Endothelial cell of umbilical vein (primary cell): ENCODE data around the gene SNCA. TPM values are rescaled to one million over a fixed set of nuclear protein-coding genes. Genes with fewer than 3 reads are reported as not detected.

Experiments
- BruUV-seq: library from RNA; stranded (reverse); fragments of 400-500 nt; replicated peaks from 2 replicates; lab custom pipeline; 2021; lab: Mats Ljungman, UMichigan
- CTCF ChIA-PET: fragments of 300-600, 350-600 bp; sonication (Branson Sonifier 250); formaldehyde crosslinking; loops from one replicate; lab custom pipeline; 2021; ENCODE audit warnings: antibody characterized with exemption, inconsistent platforms; lab: Charles Lee
- POLR2A ChIA-PET: fragments of 300-600, 350-600 bp; sonication (Branson Sonifier 250); formaldehyde crosslinking; loops from one replicate; lab custom pipeline; 2021; ENCODE audit warnings: antibody characterized with exemption, inconsistent platforms; lab: Charles Lee
- DNase-seq: peaks from one replicate; pipeline ENCODE4 v3.0.0-alpha.2; 2011; ENCODE audit warnings: low read depth, low spot score
- FAIRE-seq: peaks from 2 replicates; lab custom pipeline; 2011; peaks lifted over from hg19 to GRCh38; lab: Jason Lieb, UNC
- H2AFZ ChIP-seq: 2 replicates; pipeline ENCODE4 v1.6.0; 2012; ENCODE audit warnings: low read depth, low read length, control low read depth, inconsistent platforms
- H3K27ac ChIP-seq: 2 replicates; pipeline ENCODE4 v1.5.1; 2011; ENCODE audit warnings: low read depth, mild to moderate bottlenecking, control low read depth, low read length, moderate library complexity; ENCODE audit not compliant: insufficient read depth
- H3K27me3 ChIP-seq, 2 experiments: 2 replicates each; pipeline versions ENCODE4 v1.6.0 to v1.6.1; 2011; ENCODE audit warnings: low read length in 2 of 2, mixed read lengths in 1 of 2; ENCODE audit not compliant: control insufficient read depth in 2 of 2, insufficient read depth in 2 of 2
- H3K36me3 ChIP-seq, 2 experiments: 2 replicates in 1 of 2; 3 replicates in 1 of 2; pipeline ENCODE4 v1.5.1; 2011; ENCODE audit warnings: low read length in 2 of 2, mild to moderate bottlenecking in 1 of 2, moderate library complexity in 1 of 2; ENCODE audit not compliant: control insufficient read depth in 2 of 2, insufficient read depth in 2 of 2; ENCODE audit errors: extremely low read depth in 1 of 2
- H3K4me1 ChIP-seq: 3 replicates; pipeline ENCODE4 v1.5.1; 2011; ENCODE audit warnings: mild to moderate bottlenecking, low read length; ENCODE audit not compliant: control insufficient read depth, insufficient read depth; ENCODE audit errors: extremely low read depth
- H3K4me2 ChIP-seq: 2 replicates; pipeline ENCODE4 v1.6.1; 2011; ENCODE audit warnings: low read length, control low read depth, mixed read lengths; ENCODE audit not compliant: insufficient read depth
- H3K4me3 ChIP-seq, 3 experiments: fragments of 200-600 bp in 1 of 3; sonication (generic), shearing (Covaris generic) in 1 of 3; replicated peaks in 1 of 3; 2 replicates each; pipeline ENCODE4 v1.5.1; 2011 to 2016; ENCODE audit warnings: control low read depth in 3 of 3, low read length in 3 of 3, mild to moderate bottlenecking in 2 of 3, inconsistent platforms in 1 of 3, low read depth in 1 of 3, moderate library complexity in 1 of 3; ENCODE audit not compliant: insufficient read depth in 1 of 3
- H3K79me2 ChIP-seq: 2 replicates; pipeline ENCODE4 v1.6.0; 2012; ENCODE audit warnings: low read length, inconsistent platforms; ENCODE audit not compliant: control insufficient read depth, insufficient read depth
- H3K9ac ChIP-seq: replicated peaks from 2 replicates; pipeline ENCODE3; 2011; ENCODE audit warnings: low read length, control low read depth; ENCODE audit not compliant: insufficient read depth; ENCODE audit errors: extremely low read depth
- H3K9me1 ChIP-seq: replicated peaks from 3 replicates; pipeline ENCODE4 v1.6.0; 2011; ENCODE audit warnings: mild to moderate bottlenecking, low read length; ENCODE audit not compliant: control insufficient read depth, insufficient read depth; ENCODE audit errors: extremely low read depth
- H3K9me3 ChIP-seq: replicated peaks from 2 replicates; pipeline ENCODE4 v1.5.1; 2012; ENCODE audit warnings: low read length, inconsistent platforms; ENCODE audit not compliant: control insufficient read depth, insufficient read depth
- H4K20me1 ChIP-seq: replicated peaks from 2 replicates; pipeline ENCODE3; 2011; ENCODE audit warnings: mild to moderate bottlenecking, low read length; ENCODE audit not compliant: control insufficient read depth, insufficient read depth; ENCODE audit errors: extremely low read depth
- EZH2 ChIP-seq: IDR thresholded peaks from 2 replicates; pipeline ENCODE4 v1.6.1; 2012; ENCODE audit warnings: borderline replicate concordance, low read depth, mild to moderate bottlenecking, moderate library complexity, low read length, inconsistent platforms; ENCODE audit not compliant: severe bottlenecking
- FOS ChIP-seq: IDR thresholded peaks from 2 replicates; pipeline ENCODE4 v1.6.1; 2011; ENCODE audit warnings: mild to moderate bottlenecking, low read length, moderate library complexity, borderline replicate concordance; ENCODE audit not compliant: insufficient read depth
- GATA2 ChIP-seq: IDR thresholded peaks from 2 replicates; pipeline ENCODE4 v1.7.0; 2011; ENCODE audit warnings: low read depth, mild to moderate bottlenecking, moderate library complexity, mixed read lengths, low read length; ENCODE audit not compliant: insufficient read length, insufficient read depth
- JUN ChIP-seq: IDR thresholded peaks from 2 replicates; pipeline ENCODE4 v1.6.1; 2011; ENCODE audit warnings: borderline replicate concordance, low read depth; ENCODE audit not compliant: insufficient read length, insufficient read depth
- MYC ChIP-seq: IDR thresholded peaks from one replicate; pipeline ENCODE4 v1.6.1; 2011; ENCODE audit warnings: mild to moderate bottlenecking, low read depth, low read length
- POLR2A ChIP-seq: IDR thresholded peaks from 2 replicates; pipeline ENCODE4 v1.6.1; 2012; ENCODE audit warnings: low read depth, mild to moderate bottlenecking, control low read depth, low read length
- POLR2AphosphoS5 ChIP-seq: IDR thresholded peaks from 2 replicates; pipeline ENCODE4 v1.6.1; 2012; ENCODE audit warnings: low read depth, mild to moderate bottlenecking, control low read depth, low read length, moderate library complexity; ENCODE audit not compliant: insufficient read depth
- dilution Hi-C: fragments of 300-500 bp; cut with MboI; formaldehyde crosslinking; loops from one replicate; pipeline ENCODE4 v1.15.0; 2019; ENCODE audit warnings: low sequenced_read_pairs; ENCODE audit not compliant: extremely low pct_ligation_motif_present
- intact Hi-C: fragments of 100-400 bp; cut with micrococcal nuclease; formaldehyde crosslinking; loops from one replicate; pipeline ENCODE4 v1.10.0; 2022
- polyA plus RNA-seq, 4 experiments: library from polyadenylated mRNA; depleted of rRNA in 3 of 4; stranded (reverse) in 3 of 4; unstranded in 1 of 4; fragments of >200 nt; gene quantifications; 2 replicates each; pipeline versions ENCODE4 v1.2.1 to v1.2.3, GENCODE V29; 2011 to 2012; ENCODE audit warnings: missing spikeins in 1 of 4
- total RNA-seq: library from RNA; stranded (reverse); gene quantifications from 2 replicates; pipeline ENCODE4 v1.2.3, GENCODE V29; 2021
- TF ChIP-seq, protein P1 (sequence below): IDR thresholded peaks from 2 replicates; pipeline ENCODE4 v1.6.1; 2011; ENCODE audit not compliant: insufficient read depth, insufficient read length
- TF ChIP-seq, protein P2 (sequence below), 2 donors: IDR thresholded peaks; 1 replicate in 1 of 2; 2 replicates in 1 of 2; pipeline ENCODE4 v1.5.1; 2011; ENCODE audit warnings: low read length in 2 of 2, mild to moderate bottlenecking in 2 of 2, moderate library complexity in 2 of 2, control low read depth in 1 of 2, inconsistent platforms in 1 of 2, low read depth in 1 of 2; ENCODE audit not compliant: insufficient read depth in 1 of 2; ENCODE audit errors: extremely low read depth in 1 of 2

The SNCA gene
- total and polyA plus RNA-seq, 2 donors (not counting 3 experiments of a cell fraction or from before 2014, with no cell fraction given): 76.8 to 116 TPM

DNA sequence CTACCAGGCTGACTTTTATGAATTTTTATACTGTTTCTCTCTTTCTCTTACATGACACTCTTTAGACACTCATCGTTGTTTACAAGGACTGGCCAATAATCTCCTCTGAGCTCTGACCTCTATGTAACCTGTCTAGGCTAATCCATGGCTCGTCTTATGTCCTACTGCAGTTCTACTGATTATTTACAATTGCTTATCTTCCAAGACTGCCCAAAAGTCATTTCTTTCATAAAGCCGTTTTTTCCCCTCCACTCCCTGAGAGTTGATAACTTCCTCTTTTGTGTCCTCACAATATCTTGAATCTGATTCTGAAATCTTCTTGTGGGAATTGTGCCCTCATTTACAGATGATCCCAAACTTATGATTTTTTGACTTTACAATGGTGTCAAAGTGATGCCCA lies 18.3 kb upstream of the SNCA start:
- TF ChIP-seq MYC (no peak), JUN (no peak), GATA2 (no peak), EZH2 (no peak), POLR2A (no peak), FOS (no peak), POLR2AphosphoS5 (no peak)
- TF ChIP-seq, protein P1, sequence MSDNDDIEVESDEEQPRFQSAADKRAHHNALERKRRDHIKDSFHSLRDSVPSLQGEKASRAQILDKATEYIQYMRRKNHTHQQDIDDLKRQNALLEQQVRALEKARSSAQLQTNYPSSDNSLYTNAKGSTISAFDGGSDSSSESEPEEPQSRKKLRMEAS: no peak
- TF ChIP-seq, protein P2, sequence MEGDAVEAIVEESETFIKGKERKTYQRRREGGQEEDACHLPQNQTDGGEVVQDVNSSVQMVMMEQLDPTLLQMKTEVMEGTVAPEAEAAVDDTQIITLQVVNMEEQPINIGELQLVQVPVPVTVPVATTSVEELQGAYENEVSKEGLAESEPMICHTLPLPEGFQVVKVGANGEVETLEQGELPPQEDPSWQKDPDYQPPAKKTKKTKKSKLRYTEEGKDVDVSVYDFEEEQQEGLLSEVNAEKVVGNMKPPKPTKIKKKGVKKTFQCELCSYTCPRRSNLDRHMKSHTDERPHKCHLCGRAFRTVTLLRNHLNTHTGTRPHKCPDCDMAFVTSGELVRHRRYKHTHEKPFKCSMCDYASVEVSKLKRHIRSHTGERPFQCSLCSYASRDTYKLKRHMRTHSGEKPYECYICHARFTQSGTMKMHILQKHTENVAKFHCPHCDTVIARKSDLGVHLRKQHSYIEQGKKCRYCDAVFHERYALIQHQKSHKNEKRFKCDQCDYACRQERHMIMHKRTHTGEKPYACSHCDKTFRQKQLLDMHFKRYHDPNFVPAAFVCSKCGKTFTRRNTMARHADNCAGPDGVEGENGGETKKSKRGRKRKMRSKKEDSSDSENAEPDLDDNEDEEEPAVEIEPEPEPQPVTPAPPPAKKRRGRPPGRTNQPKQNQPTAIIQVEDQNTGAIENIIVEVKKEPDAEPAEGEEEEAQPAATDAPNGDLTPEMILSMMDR (IDR thresholded peaks at IDR 0.05; ENCODE audit: extremely low read depth in 1 of 2, insufficient read depth in 1 of 2, low read depth in 1 of 2, low read length in 2 of 2): no peak
- FAIRE-seq: no peak
- Histone ChIP-seq H3K4me1 (no peaks in the 10 kb centered on the region), H3K9me3 (no peaks in the 10 kb centered on the region), H3K36me3 (no peaks in the 10 kb centered on the region), H3K27me3 (no peaks in the 10 kb centered on the region), H3K9me1 (no peaks in the 10 kb centered on the region), H3K79me2 (no peaks in the 10 kb centered on the region), H4K20me1 (no peaks in the 10 kb centered on the region), H2AFZ (no peak overlapping the region), H3K9ac (no peak overlapping the region), H3K4me3 (no peak overlapping the region), H3K27ac (no peak overlapping the region), H3K4me2 (no peak overlapping the region)
- no peak for DNase-seq
- no TSS peak for BruUV-seq
- ChIA-PET CTCF (interaction anchor here (2.0 to 5.1 kb wide), 2 partner anchors 14 to 17 kb away, joined by 5 to 23 read pairs; no protein-coding TSS in a partner anchor), POLR2A (no interaction called here)
- dilution Hi-C loops (no loop called here), intact Hi-C loops (no loop called here)
